Measurements from ENCODE around the gene RPL18A. TPM values are rescaled to one million over a fixed set of nuclear protein-coding genes. Genes with fewer than 3 reads are reported as not detected.

Gene RPL18A
- total RNA-seq, 1 experiment from 2014 or later, result 1,352 TPM

DNA sequence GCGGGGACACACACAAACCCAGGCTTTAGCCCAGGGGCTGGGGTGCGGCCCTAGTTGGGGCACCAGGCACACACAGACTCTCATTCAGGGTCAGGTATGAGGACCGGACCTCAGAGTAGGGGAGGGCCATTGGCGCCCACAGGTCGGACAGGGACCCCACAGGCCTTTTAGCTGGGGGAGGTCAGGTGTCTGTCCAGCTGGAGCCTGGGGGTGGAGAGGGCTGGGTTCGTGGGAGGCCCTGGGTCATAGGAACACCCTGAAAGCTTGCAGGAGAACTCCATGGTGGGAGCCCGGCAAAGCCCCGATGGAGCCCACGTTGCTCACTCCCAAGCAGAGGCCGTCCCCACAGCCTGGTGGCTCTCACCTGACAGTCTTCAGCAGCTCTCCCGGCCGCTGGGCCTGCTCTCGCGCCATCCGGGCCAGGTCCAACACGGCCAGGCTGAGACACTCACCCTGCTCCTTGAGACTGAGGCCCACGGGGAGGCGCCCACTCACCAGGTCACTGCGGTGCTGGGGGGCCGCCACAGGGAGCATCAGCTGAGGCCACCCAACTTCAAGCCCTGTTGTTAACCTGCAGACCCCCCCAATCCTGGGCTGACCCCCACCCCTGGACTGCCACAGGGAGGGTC, 16.9 kb upstream of the RPL18A start:
- in situ Hi-C loops (cut with HindIII; ENCODE audit: low pct_unique_long_range_greater_than_20kb, low sequenced_read_pairs) (no loop called here), intact Hi-C loops (cut with micrococcal nuclease; ENCODE audit: unreplicated experiment) (no loop called here)
- no peaks in the 10 kb centered on the region for H3K27me3 ChIP-seq (ENCODE audit: control insufficient read depth, insufficient read depth, low read length)
- H3K27ac ChIP-seq (ENCODE audit: low read length), result 0 out of 2 replicates have a peak overlapping the region, but pooled peaks have one; percentile 1
- ChIA-PET POLR2A (no interaction called here), CTCF (interaction anchor here (0.7 kb wide), 1 partner anchor 22 kb away, joined by 4 read pairs; no protein-coding TSS in a partner anchor)
- no TSS peak for BruUV-seq (replicated peaks)
- H3K4me1 ChIP-seq (ENCODE audit: control insufficient read depth, insufficient read depth, low read length), result no peaks in the 10 kb centered on the region
- H3K9me3 ChIP-seq (ENCODE audit: control insufficient read depth, insufficient read depth, low read depth, low read length), result no peaks in the 10 kb centered on the region
- ATAC-seq, result peak; percentile 13
- H3K4me3 ChIP-seq (ENCODE audit: low read depth in 2 of 2, low read length in 2 of 2), result peak overlapping the region; percentile 34 to 57
- no peak for DNase-seq (ENCODE audit: low read depth, low spot score)
- H3K36me3 ChIP-seq (ENCODE audit: control insufficient read depth, insufficient read depth, low read length), result no peaks in the 10 kb centered on the region
- TF ChIP-seq, protein P1, sequence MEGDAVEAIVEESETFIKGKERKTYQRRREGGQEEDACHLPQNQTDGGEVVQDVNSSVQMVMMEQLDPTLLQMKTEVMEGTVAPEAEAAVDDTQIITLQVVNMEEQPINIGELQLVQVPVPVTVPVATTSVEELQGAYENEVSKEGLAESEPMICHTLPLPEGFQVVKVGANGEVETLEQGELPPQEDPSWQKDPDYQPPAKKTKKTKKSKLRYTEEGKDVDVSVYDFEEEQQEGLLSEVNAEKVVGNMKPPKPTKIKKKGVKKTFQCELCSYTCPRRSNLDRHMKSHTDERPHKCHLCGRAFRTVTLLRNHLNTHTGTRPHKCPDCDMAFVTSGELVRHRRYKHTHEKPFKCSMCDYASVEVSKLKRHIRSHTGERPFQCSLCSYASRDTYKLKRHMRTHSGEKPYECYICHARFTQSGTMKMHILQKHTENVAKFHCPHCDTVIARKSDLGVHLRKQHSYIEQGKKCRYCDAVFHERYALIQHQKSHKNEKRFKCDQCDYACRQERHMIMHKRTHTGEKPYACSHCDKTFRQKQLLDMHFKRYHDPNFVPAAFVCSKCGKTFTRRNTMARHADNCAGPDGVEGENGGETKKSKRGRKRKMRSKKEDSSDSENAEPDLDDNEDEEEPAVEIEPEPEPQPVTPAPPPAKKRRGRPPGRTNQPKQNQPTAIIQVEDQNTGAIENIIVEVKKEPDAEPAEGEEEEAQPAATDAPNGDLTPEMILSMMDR (IDR thresholded peaks at IDR 0.05), result no peak
- TF ChIP-seq, protein P2, sequence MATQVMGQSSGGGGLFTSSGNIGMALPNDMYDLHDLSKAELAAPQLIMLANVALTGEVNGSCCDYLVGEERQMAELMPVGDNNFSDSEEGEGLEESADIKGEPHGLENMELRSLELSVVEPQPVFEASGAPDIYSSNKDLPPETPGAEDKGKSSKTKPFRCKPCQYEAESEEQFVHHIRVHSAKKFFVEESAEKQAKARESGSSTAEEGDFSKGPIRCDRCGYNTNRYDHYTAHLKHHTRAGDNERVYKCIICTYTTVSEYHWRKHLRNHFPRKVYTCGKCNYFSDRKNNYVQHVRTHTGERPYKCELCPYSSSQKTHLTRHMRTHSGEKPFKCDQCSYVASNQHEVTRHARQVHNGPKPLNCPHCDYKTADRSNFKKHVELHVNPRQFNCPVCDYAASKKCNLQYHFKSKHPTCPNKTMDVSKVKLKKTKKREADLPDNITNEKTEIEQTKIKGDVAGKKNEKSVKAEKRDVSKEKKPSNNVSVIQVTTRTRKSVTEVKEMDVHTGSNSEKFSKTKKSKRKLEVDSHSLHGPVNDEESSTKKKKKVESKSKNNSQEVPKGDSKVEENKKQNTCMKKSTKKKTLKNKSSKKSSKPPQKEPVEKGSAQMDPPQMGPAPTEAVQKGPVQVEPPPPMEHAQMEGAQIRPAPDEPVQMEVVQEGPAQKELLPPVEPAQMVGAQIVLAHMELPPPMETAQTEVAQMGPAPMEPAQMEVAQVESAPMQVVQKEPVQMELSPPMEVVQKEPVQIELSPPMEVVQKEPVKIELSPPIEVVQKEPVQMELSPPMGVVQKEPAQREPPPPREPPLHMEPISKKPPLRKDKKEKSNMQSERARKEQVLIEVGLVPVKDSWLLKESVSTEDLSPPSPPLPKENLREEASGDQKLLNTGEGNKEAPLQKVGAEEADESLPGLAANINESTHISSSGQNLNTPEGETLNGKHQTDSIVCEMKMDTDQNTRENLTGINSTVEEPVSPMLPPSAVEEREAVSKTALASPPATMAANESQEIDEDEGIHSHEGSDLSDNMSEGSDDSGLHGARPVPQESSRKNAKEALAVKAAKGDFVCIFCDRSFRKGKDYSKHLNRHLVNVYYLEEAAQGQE (IDR thresholded peaks at IDR 0.05; ENCODE audit: insufficient read depth in 1 of 2, low read depth in 2 of 2, low read length in 1 of 2), result no peak

DNA sequence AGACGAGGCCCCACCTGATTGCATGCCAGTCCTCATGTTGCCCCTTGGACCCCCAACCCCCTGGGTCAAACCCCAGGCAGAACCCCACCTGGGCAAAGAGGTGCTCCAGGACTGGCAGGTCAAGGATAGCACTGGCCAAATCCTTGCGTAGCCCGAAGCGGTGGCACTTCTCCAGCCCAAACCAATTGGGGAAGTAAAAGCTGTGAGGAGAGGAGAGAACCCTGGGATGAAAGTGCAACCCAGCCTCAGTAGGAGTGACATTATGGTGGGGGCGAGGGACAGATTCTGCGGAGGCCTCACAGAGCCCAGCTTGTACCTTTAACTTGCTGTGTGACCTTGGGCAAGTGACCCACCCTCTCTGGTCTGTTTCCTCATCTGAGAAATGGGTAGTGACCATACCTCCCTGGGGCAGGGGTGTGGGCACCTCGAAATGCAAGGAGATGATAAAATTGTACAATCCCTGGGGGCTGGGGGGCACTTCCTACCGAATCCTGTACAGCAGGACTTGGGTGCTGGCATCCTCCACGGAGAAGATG, 16.4 kb upstream of the RPL18A start:
- TF ChIP-seq POLR2AphosphoS5 (IDR thresholded peaks at IDR 0.05; ENCODE audit: low read depth, low read length) (no peak), SIN3A (IDR thresholded peaks at IDR 0.05; ENCODE audit: borderline replicate concordance, insufficient read depth, low read depth, low read length) (no peak), TCF7L2 (IDR thresholded peaks at IDR 0.05; ENCODE audit: low read depth, low read length) (no peak)
- TF ChIP-seq, protein P1 (IDR thresholded peaks at IDR 0.05), result no peak
- TF ChIP-seq, protein P2 (IDR thresholded peaks at IDR 0.05; ENCODE audit: insufficient read depth in 1 of 2, low read depth in 2 of 2, low read length in 1 of 2), result no peak
- Histone ChIP-seq H3K9me3 (ENCODE audit: control insufficient read depth, insufficient read depth, low read depth, low read length) (no peaks in the 10 kb centered on the region), H3K27me3 (ENCODE audit: control insufficient read depth, insufficient read depth, low read length) (no peaks in the 10 kb centered on the region), H3K4me1 (ENCODE audit: control insufficient read depth, insufficient read depth, low read length) (no peaks in the 10 kb centered on the region), H3K27ac (ENCODE audit: low read length) (no peak overlapping the region), H3K4me3 (ENCODE audit: low read depth in 2 of 2, low read length in 2 of 2) (no peak overlapping the region), H3K36me3 (ENCODE audit: control insufficient read depth, insufficient read depth, low read length) (no peaks in the 10 kb centered on the region)
- DNase-seq (ENCODE audit: low read depth, low spot score) (no peak), ATAC-seq (no peak)
- BruUV-seq (replicated peaks), result no TSS peak
- in situ Hi-C loops (cut with HindIII; ENCODE audit: low pct_unique_long_range_greater_than_20kb, low sequenced_read_pairs) (no loop called here), intact Hi-C loops (cut with micrococcal nuclease; ENCODE audit: unreplicated experiment) (no loop called here)
- ChIA-PET CTCF (no interaction called here), POLR2A (no interaction called here)

Data from Panc1 (cell line).